HUES48 (cell line): Measurements from ENCODE around the gene CYB561.

Experiments
- H3K27ac ChIP-seq: one replicate; pipeline ENCODE4 v1.7.0; 2013; ENCODE audit warnings: low read depth, low read length, inconsistent platforms
- H3K27me3 ChIP-seq: 2 replicates; pipeline ENCODE4 v1.6.1; 2013; ENCODE audit warnings: mild to moderate bottlenecking, low read length; ENCODE audit not compliant: control insufficient read depth, insufficient read depth
- H3K36me3 ChIP-seq: 2 replicates; pipeline ENCODE4 v1.6.1; 2013; ENCODE audit warnings: low read length; ENCODE audit not compliant: control insufficient read depth, insufficient read depth
- H3K4me1 ChIP-seq: 2 replicates; pipeline ENCODE4 v1.6.1; 2013; ENCODE audit warnings: mild to moderate bottlenecking, low read length; ENCODE audit not compliant: control insufficient read depth, insufficient read depth
- H3K4me3 ChIP-seq: 2 replicates; pipeline ENCODE4 v1.5.1; 2013; ENCODE audit warnings: mild to moderate bottlenecking, low read depth, low read length
- H3K9ac ChIP-seq: 2 replicates; pipeline ENCODE4 v1.6.1; 2013; ENCODE audit warnings: mild to moderate bottlenecking, low read depth, low read length, moderate library complexity
- H3K9me3 ChIP-seq: 2 replicates; pipeline ENCODE4 v1.6.1; 2013; ENCODE audit warnings: low read length; ENCODE audit not compliant: control insufficient read depth, insufficient read depth

Gene CYB561

DNA sequence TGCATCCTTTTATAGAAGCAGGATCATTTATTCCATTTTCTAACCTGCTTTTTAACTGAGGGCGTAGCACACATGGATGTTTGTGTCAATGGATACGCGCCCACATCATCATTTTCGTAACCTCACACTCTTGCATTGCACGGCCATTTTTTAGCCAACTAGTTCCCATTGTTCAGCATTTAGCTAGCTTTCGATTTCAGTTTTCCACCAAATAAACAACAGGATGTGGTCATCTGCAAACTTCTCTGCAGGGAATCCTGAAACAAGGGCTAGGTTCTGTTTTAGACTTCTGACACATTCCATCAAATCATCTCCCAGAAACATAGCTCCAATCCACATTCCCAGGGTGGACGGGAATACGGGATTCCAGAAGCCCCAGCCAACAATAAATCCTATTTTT is 6.4 kb downstream of the CYB561 start:
- peaks cover 14% of the 10 kb centered on the region for H3K4me1 ChIP-seq
- H3K9ac ChIP-seq = no peak overlapping the region
- H3K27me3 ChIP-seq = no peaks in the 10 kb centered on the region
- no peak overlapping the region for H3K27ac ChIP-seq
- no peaks in the 10 kb centered on the region for H3K9me3 ChIP-seq
- H3K36me3 ChIP-seq = no peaks in the 10 kb centered on the region
- H3K4me3 ChIP-seq = no peak overlapping the region

DNA sequence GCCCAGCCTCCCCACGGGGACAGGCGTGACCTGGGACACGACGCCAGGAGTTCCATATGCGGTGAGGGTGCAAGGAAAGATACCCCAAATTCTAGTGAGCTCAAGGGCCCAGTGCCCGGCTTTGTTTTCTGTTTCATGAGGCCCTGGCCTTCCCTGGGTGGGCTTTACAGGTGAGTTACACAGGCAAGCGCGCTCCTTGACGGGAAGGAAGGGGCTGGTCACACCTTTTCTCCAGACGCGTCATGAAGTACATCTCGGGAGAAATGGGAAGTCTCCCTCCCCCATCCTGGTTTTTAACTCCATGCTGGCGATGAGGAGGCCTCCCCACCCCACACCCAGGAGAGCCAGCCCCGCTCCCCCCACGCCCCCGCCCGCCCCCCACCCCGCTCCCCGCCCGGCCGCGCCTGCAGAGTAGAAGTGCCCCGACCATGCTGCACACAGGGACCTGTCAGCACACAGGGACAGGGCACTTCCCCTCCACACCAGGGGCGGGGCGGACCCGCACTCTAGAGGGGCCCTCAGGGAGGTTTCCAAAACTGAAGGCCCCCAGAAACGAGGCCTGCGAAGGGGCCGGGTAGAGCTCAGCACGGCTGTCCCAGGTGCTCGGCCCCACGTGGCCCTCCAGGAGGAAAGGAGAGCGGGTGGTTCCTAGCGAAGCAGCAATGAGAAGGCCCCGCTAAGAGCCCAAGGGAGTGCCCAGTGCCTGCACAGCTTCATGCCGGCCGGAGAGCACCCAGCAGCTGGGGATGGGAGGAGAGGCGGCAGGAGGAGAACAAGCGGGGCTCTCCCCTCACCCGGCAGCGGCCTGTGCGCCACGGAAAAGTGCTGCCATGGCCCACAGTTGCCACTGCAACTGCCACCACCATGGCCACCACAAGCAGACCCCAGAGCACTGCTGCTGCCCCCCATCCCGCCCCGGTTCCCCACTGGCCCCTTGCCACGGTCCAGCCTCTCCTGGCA is 7.7 kb downstream of the CYB561 start:
- Histone ChIP-seq H3K36me3 (no peaks in the 10 kb centered on the region), H3K27me3 (no peaks in the 10 kb centered on the region), H3K27ac (no peak overlapping the region), H3K9ac (no peak overlapping the region), H3K9me3 (no peaks in the 10 kb centered on the region), H3K4me1 (peaks cover 14% of the 10 kb centered on the region), H3K4me3 (no peak overlapping the region)

DNA sequence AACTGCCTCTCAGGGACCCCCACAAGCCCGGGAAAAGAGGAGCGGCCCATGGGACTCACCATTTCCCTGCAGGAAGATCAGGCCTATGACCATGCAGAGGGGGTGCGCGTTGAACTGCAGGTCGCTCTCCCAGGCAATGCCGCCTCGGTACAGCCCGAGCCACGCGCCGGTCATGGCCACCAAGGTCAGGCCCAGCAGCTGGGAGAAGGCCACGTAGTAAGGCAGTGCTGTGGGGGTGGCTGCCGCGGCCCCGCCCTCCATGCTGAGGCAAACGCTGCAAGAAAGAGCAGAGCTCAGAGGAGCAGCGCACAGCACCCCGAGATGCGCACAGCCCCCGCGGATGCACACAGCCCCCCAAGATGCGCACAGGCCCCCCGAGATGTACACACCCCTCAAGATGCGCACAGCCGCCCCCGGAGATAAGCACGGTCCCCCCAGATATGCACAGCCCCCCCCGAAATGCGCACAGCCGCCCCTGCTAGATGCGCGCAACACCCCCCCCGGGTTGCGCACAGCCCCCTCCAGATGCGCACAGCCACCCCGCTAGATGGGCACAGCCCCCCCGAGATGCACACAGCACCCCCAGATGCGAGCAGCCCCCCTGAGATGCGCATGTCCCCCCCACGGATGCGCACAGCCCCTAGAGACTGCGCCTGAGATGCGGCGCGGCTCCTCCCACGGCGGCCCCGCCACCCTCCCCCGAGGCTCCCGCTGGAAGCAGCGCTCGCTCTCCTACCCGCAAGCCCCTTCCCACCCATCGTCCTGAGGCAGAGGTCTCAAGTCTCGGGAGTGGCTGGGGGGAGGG is 8.6 kb downstream of the CYB561 start:
- peaks cover 14% of the 10 kb centered on the region for H3K4me1 ChIP-seq
- H3K27ac ChIP-seq = no peak overlapping the region

DNA sequence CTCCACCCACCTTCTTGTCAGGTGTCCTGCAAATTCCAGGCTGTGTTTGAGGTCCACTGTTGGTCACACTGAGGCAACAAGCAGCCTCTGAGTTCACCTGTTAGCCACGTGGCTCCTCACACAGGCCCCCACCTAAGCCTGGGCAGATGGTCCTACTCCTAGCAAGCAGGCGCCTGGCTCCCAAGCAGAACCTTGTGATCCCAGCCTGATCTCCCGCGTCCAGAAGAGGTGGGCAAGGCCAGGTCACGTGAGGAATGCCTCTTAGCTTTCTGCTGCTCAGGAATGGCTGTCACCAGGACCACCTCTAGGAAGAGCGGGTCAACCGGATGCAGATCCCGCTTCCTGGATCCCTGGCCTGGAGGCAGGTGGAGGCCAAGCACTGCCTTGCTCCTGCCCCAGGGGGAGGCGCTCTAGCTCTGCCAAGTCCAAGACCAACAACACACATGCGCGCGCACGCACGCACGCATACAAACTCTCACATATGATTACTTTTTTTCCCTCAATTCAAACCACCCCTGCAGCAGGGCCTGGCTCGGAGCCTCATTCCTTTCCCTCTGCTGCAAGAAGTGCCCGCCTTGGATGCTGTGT is 9.5 kb downstream of the CYB561 start:
- H3K4me3 ChIP-seq = no peak overlapping the region
- H3K4me1 ChIP-seq = peaks cover 14% of the 10 kb centered on the region
- no peaks in the 10 kb centered on the region for H3K36me3 ChIP-seq
- no peaks in the 10 kb centered on the region for H3K9me3 ChIP-seq
- H3K9ac ChIP-seq = no peak overlapping the region
- H3K27ac ChIP-seq = no peak overlapping the region
- H3K27me3 ChIP-seq = no peaks in the 10 kb centered on the region

More for the DNA sequence above, 8.6 kb downstream of the CYB561 start:
- H3K27me3 ChIP-seq = no peaks in the 10 kb centered on the region
- no peaks in the 10 kb centered on the region for H3K9me3 ChIP-seq
- no peak overlapping the region for H3K4me3 ChIP-seq
- H3K9ac ChIP-seq = no peak overlapping the region
- no peaks in the 10 kb centered on the region for H3K36me3 ChIP-seq

DNA sequence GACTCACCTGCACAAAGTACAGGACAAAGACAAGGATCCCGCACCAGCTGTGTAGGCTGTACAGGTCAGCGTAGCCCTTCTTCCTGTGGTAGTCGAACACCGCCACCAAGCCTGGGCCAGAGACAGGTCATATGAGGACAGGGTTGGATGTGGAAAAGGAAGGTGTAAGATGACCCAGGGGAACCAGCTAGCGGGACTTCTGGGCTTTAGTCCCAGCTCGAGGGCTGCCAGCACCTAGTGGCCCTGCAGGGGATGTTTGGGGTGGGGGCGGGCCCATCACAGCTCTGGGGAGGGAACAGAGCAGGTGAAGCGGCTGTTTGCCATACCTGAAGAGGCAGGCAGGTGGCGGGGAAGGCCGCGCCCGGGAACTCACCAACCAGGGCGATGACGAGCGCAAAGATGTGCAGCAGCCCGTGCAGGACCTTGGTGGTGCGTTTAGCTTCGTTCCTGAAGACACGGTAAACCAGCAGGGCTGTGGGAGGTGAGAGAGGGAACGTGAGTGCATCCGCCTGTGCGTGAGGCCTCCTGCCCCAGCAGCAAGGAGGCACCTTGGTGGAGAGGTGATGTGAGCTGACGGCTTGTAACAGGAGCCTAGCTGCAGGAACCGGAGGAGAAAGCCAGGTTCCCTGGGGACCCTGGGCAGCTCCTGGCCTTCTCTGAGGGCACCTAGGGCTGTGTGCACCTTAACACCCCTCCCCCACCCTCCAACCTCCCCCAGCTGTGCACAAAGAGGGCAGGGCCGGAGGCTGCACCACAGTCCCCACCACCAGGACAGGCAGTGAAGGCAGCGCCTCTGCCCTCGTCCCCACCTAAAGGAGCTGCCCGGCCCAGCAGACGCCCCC is 10.2 kb downstream of the CYB561 start:
- Histone ChIP-seq H3K27ac (no peak overlapping the region), H3K4me1 (peaks cover 13% of the 10 kb centered on the region), H3K9ac (no peak overlapping the region), H3K4me3 (no peak overlapping the region), H3K36me3 (no peaks in the 10 kb centered on the region), H3K9me3 (no peaks in the 10 kb centered on the region), H3K27me3 (no peaks in the 10 kb centered on the region)

DNA sequence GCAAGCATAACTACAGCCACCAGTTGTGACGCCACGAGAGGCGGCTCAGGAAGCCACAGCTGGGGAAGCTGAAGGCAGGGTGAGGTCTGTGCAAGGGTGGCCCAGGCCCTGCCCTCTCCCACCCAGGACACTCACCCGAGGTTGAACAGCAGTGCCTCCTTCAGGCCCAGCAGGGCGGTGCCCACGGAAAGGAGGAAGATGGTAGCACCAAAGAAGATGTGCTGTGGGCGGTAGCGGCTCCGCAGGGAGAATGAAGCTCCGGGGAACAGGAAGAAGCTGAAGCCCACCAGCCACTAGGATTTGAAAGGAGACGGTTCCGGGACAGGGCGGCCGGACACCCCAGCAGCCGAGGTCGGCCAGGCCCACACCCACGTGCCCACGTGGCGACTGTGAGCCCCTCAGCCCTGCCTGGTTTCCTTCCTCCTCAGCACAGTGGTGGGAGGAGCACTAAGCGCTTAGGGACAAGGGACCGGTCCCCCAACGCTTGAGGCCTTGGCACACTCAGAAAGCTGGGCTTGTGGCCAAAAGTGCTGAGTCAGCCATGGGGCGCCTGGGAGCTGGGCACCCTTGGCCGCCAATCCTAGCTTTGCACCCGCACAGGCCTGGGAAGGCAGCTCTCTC is 11.0 kb downstream of the CYB561 start:
- Histone ChIP-seq H3K27ac (no peak overlapping the region), H3K4me1 (peaks cover 5% of the 10 kb centered on the region), H3K27me3 (no peaks in the 10 kb centered on the region), H3K9me3 (no peaks in the 10 kb centered on the region), H3K4me3 (no peak overlapping the region), H3K36me3 (no peaks in the 10 kb centered on the region), H3K9ac (no peak overlapping the region)

DNA sequence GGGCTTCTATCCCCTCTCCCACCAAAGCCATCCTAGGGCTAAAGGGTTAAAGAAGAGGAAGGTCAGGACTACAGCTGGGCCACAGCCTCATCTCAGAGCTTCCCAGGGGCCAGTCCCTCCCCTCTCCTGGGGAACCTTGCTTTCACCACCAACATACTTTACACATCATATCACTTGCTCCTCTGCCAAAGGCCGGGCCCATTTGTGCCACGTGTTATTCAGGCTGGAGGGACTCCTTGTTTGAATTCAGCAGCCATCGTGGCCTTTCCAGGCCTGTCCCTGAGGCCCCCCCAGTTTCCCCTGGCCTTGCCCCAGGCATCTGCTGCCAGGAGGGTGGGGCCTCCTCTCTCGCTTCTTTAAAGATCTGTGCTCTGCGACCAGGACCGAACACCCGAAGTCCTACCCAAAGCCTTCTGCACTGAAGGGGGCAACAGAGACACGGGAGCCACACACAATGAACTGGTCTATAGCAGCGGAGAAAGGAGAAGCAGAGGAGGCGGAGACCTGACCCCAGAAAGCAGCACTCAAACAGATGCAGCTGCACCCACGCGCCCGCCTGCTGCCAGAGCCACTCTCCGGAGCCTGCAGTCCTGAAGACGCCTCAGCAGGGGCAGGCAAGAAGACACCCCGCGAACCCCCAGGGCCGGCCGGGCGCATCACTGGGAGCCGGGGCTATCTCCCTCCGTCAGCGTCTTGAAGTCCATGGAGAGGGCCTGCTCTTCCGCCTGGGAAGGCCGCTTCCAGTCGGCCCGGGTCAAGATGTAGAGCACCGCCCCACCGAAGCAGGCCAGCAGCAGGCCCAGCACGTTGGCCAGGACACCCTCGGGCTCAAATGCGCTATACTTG is 12.1 kb downstream of the CYB561 start:
- Histone ChIP-seq H3K27me3 (no peaks in the 10 kb centered on the region), H3K4me1 (peaks cover 6% of the 10 kb centered on the region), H3K9me3 (no peaks in the 10 kb centered on the region), H3K36me3 (no peaks in the 10 kb centered on the region), H3K27ac (no peak overlapping the region), H3K4me3 (no peak overlapping the region), H3K9ac (no peak overlapping the region)

DNA sequence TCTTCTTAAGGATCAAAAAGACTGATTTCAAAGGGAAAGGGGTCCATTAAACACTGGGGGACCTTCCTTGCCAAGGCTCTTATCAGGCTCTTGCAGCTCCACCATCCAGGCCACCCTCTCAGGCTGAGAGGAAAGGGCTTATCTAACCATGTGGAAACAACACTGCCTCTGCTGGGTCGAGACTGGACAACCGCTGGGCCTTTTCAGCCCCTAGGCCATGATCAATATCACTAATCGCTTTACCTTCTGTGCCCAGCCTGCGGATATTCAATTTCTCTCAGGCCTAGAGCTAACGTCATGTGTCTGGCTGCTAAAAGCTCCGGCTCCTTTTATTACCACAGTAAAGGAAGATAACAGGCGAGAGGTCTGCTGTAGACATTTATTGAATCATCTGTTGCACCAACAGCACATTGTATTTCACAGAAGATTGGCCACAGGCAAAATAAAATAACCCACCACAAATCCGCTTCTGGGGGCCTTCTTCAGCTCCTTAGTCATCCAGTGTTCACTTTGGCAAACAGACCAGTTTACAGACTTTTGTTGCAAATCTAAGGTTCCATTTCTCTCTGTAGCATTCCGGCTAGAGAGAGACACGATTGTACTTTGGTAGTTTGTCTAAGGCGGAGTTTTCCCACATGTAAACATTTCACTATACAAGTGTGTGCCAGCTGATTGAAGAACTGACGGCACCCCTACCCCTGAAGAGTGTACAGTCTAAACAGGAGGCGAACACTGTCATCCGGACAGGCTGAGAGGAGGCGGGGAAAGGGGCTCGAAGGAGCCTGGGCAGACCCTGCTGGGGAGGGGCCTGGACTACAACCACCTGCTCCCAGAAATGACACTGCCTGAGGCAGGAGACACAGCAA is 13.9 kb downstream of the CYB561 start:
- H3K4me1 ChIP-seq = peaks cover 17% of the 10 kb centered on the region
- no peaks in the 10 kb centered on the region for H3K27me3 ChIP-seq
- H3K4me3 ChIP-seq = no peak overlapping the region
- no peak overlapping the region for H3K27ac ChIP-seq
- no peak overlapping the region for H3K9ac ChIP-seq
- no peaks in the 10 kb centered on the region for H3K9me3 ChIP-seq
- no peaks in the 10 kb centered on the region for H3K36me3 ChIP-seq

DNA sequence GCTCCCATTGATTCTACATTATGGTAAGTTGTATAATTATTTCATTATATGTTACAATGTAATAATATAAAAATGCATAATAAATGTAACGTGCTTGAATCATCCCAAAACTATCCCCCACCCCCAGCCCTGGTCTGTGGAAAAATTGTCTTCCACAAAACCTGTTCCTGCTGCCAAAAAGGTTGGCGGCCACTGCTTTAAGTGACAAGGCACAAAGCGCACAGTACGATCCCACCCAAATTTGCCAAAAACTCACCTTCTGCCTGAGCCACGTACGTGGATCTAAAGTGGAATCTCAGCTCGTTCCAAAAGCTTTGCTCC is 14.5 kb downstream of the CYB561 start:
- Histone ChIP-seq H3K27me3 (no peaks in the 10 kb centered on the region), H3K4me3 (no peak overlapping the region), H3K4me1 (peaks cover 23% of the 10 kb centered on the region), H3K36me3 (no peaks in the 10 kb centered on the region), H3K9me3 (no peaks in the 10 kb centered on the region), H3K9ac (no peak overlapping the region), H3K27ac (no peak overlapping the region)
